Measurements from ENCODE around the gene NDUFAF2.
"Not testable (repeated sequence)": the region's sequence is repeated elsewhere in the genome, so short reads cannot be mapped to it uniquely, and the experiment has no call there.

Gene NDUFAF2

DNA sequence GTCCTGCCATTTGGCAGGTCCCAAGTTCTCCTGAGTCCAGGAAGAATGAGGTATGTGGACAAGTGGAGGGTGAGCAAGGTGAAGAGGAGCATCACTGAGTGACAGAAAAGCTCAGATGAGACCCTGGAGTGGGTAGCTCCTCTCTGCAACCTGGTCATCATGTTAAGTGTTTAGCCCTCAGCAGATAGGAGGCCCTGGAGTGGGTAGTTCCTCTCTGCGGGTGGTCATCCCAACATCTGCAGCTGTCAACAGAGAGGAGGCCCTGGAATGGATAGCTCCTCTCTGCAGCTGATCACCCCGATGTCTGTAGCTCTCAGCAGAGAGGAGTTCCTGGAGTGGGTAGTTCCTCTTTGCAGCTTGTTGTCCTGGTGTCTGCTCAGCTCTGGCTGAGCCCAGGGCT, 48.4 kb downstream of the NDUFAF2 start:
- no peak for DNase-seq (ENCODE audit: low read depth)

DNA sequence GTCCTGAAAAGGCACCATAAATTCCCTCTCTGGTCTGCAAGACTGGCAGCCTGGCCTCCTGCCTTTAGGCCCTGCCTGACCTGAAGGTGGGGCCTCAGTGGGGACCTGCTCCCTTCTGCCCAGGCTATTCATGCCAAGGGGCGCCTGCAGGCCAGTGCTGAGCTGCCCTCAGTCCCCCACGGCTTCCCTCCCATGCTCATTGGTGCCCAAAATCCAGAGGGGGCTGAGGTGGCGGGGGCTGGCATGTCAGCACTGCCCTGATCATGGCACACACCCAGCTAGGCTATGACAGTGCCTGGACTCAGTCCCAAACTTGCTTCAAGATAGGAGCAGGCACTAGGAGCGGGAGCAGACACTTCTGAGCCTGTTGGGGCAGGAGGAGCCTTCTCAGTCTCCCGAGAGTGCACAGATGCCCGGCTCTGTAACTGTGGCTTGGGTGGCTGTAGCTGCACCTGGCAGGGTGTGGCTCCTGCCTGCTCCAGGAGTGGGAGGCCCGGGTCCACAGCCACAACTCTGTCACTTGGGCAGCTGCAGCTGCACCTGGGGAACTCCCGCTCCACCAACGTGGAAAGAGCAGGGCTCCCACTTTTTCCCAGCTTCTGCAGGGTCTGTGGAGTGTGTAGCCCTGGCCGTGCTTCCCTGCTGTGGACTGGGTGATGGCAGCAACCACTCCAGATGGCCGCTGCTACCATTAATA, 49.0 kb downstream of the NDUFAF2 start:
- DNase-seq (ENCODE audit: low read depth), result no peak

DNA sequence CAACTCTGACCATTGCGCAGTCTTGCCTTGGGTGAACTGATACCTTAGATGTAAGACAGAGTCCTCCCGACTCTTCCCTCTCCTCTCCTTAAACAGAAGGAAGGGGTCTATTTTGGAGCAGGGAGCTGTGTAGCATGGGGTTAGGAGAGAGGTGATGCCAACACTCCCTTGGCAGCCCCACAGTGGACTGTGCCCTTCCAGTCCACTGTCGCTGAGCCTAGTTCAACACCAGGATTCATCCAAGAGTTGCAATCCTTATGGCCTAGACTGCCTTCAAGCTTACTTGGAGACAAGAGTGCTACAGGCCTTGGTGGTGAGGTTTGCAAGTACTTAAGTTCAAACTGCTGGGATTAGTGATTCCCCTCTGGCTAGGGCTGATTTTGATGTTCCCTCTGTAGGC, 51.4 kb downstream of the NDUFAF2 start:
- DNase-seq (ENCODE audit: low read depth), result no peak

DNA sequence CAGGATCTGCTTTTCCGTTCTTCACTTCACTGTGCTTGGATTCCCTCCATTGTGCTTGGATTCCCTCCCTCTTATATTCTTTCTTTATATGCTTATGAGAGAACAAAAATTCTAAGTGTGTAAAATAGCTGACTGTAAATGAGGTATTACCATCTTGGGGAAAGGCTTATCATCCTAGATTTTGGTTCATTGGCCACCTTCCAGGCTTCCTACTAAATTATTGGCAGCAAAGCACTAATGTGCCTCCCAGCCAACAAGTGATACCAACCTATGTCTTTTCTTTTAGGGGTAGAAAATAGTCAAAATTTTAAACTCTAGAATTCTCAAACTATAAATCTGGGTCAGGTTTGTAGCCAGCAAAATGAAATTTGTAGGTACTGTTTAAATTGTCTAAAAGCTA, 52.7 kb downstream of the NDUFAF2 start:
- no peak for DNase-seq (ENCODE audit: low read depth)

DNA sequence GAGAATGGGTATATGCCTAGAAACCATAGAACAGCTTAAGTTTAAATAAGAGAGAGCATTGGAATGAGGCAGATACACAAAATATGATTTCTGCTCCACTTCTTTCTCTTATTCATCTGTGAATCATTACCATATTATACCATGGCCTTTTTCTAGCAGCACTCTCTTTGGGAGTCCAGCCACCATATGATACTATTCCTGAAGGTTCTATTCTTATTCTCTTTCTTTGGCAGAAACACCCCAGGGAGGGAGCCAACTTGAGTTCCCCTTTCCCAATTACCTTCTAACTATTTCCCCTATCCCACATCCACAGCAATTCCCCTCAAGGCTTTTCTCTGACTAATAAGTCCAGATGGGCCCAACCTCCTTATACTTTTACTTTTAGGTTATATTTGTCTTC, 55.9 kb downstream of the NDUFAF2 start:
- no peak for DNase-seq (ENCODE audit: low read depth)

DNA sequence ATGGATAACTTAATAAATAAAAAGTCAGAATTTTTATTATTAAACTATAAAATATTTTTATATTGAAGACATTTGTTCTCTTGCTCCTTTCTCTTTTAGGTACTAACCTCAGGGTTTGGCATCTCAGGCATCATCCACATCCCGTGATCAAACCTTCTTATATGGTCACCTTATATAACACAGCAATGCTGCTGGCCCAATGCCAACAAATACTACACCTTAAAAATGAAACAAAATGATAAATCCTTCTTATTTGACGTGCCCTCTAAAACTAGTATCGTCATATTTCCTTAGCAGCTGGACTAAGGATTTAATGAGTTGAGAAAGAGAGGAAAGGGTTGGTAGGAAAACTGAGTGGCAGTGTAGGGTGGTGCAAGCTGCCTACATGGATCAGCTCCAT, 56.6 kb downstream of the NDUFAF2 start:
- DNase-seq (ENCODE audit: low read depth), result no peak

DNA sequence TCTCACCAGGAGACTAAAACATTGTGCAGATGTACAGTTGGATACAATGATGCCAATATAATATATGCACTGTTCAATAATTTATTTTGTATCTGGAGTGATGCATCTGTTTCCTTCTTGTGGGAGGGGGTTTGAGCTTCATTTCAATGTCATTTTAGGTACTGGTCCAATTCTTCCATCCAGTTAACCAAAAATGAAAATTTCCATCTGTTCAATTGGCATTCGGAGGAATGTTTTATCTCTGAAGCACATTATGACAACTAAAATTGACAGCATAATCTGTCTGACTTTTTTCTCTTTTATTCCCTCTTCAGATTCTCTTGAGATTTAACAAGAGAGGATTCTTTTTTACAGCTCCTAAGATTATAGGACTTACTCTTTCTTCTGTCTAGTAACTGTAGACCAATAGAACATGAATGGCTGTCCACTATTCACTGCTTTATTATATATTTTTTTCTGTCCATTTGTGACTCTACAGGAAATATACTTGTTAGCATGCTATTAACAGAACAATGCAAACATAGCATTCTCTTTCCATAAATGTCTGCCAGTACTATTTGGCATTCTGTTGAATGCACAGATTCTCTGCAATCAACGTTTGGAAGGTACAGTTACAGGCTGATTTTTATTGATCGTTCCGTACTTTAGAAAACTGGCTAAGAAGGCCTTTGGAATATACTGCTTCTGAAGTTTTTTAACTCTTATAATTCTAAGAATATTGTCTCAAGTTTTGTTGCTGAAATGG, 57.8 kb downstream of the NDUFAF2 start:
- no peak for DNase-seq (ENCODE audit: low read depth)

DNA sequence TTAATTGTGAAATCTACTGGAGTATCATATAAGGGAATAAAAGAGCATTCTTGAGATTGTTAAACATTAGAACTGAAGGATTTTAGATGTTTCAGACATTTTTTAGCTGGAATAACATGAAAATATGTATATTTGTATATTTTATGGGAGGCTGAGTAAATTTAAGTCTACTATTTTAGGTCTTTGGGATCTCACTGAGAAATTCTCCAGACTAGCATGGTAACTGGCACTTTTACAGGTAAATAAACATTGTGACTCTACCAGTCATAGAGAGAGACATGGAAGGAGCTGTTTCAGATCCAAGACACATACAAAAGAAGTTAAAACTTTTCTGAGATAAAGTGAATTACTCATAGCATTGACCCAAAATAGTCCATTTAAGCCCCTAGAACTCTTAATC, 59.4 kb downstream of the NDUFAF2 start:
- no peak for DNase-seq (ENCODE audit: low read depth)

DNA sequence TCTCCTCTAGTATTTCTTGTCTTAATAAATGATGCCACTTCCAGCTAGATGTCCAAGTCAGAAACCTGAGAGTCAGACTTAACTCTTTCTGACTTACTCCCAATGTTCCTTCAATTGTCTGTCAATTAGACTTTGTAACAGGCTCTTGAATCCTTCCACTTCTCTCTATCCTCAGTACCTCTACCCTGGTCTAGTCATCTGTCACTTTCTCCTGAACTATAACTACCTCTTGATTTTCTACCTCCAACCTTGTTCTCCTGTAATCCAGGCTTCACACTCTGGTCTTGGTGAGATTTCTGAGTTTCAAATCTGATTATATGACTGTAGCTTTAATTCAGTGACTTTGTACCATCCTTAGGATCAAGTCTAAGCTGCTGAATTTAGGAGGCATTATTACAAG, 64.9 kb downstream of the NDUFAF2 start:
- DNase-seq (ENCODE audit: low read depth), result no peak

DNA sequence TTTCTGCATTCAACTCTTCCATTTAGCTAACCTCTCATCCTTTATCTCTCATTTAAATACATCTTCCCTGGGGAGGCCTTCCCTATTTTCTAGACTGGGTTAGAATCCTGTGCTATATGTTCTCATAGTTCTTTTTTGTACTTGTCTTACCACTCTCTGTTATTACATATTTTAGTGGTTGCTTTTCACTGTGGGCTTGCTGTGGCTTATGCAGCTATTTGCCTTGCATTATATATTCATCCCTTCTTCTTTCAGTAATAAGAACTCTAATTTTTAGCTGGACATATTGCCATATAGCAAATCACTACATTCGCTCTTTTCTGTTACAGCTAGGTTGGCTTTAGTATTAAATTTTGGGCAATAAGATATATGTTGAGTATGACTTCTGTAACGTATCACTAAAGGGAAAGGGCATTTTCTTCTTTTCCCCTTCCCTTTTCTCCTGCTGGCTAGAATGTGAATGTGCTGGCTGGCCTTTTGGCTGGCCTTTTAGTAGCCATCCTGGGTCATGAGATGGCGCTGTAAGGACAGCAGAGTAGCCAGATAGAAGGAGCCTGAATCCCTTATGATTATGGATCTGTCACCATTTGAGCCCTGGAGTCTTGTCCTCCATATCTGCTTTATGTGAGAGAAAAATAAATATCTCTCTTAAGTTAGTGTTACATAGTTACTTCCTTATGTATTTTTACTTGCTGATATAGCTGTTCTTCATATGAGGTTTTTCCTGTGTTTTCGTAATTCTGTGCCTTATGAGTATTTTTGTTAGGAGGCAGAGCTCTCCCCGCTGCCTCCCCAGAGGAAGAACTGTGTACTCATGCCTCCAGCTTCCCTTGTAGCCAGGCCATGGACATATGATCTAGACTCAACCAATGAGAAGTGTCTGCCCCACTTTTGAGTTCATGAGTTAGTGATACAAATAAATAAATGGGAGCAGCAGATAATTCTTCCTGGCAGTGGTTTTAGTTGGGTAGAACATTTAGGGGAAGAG, 65.8 kb downstream of the NDUFAF2 start:
- no peak for DNase-seq (ENCODE audit: low read depth)

DNA sequence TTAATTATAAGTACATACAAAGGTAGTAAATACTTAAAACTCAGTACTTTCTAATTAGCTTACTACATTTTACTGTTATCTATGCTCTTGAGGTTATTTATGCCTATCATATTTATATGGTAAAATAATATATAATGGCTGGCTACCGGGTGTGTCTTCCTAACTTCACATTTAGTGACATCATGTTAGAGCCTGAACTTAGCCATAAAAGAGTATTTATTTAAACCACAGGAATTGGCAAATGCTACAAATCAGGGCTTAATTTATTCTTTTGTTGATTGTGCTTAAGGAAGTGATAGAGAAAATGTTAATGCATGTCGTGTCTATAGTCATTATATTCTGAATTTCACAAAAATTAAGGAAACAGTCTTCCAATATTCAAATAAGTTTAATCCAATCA, 73.1 kb downstream of the NDUFAF2 start:
- DNase-seq (ENCODE audit: low read depth), result no peak

DNA sequence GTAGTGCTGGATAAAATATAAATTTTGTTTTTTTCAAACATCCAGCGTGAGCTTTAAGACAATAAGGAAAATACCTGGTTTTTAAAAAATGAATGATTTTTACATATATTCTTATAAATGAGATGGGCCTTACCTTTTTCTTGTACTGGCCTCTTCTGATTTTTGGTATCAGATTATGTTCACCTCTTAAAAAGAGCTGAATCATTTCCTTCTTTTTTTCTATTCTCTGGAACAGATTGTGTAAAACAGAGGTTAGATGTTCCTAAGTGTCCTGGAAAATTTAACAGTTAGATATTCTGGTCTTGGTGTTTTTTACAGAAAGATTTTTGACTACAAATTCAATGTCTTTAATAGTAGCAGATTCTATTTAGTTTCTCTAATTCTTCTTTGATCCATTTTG, 74.6 kb downstream of the NDUFAF2 start:
- no peak for DNase-seq (ENCODE audit: low read depth)

DNA sequence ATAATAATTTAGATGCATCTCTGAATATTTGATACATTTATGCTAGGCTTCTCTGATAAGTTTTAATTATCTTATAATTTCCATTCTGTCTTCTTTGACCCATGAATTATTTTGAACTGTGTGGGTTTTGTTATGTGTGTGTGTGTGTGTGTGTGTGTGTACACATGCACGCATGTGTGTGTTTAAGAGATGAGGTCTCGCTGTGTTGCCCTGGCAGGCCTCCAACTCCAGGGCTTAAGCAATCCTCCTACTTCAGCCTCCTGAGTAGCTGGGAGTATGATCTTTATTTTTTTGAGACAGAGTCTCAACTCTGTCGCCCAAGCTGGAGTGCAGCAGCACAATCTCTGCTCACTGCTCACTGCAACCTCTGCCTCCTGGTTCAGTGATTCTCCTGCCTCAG, 75.4 kb downstream of the NDUFAF2 start:
- no peak for DNase-seq (ENCODE audit: low read depth)

DNA sequence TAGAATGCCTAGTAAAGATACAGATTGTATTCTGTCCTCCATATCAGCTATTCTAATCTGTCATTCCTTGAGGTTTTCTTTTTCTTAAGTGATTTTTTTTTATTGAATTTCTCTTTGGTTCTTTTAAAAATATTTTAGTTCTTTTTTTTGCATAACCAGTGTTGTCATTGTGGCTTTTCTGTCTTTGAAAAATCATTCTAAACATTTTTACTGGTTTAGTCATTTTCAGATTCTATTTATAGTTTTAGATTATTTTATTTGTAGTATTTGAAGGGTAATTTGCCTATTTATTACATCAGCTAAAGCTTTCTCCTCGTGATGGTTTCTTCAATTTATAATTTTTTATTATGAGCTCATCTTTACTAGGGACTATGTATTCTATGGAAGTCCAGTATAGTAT, 78.1 kb downstream of the NDUFAF2 start:
- DNase-seq (ENCODE audit: low read depth), result peak; percentile 19

DNA sequence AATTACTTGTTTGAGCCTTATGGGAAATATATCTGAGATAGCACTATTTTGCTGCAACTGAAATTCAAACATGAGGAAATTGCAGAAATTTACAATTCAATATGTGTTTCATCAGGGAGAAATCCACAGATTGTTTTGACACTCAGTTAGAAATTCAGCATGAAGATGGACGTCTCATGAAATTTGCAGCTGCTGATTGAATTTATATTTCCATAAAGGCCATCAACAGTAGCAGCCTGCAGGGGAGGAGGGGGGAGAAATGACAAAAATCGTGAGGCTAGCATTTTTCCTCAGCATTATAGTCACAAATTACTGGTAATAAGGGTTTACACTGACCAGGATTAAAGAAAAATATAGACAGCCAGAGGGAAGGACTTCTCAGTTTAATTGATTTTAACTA, 81.0 kb downstream of the NDUFAF2 start:
- DNase-seq (ENCODE audit: low read depth), result no peak

DNA sequence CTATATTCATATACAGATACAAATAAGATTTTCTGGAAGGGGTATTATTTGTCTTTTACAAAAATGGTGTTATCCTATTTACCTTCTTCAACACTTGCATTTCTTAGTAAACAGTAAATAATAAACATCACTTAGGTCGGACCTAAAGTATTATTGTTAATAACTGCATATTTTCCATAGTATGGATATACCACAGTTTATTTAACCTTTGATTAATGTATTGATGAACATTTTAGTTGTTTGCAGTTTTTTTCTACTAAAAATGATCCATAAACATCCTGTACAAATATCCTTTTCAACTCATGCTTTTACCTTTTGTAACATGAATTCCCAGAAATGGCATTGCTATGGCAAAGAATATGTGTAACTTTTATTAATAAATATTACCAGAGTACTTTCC, 83.4 kb downstream of the NDUFAF2 start:
- DNase-seq (ENCODE audit: low read depth), result no peak

DNA sequence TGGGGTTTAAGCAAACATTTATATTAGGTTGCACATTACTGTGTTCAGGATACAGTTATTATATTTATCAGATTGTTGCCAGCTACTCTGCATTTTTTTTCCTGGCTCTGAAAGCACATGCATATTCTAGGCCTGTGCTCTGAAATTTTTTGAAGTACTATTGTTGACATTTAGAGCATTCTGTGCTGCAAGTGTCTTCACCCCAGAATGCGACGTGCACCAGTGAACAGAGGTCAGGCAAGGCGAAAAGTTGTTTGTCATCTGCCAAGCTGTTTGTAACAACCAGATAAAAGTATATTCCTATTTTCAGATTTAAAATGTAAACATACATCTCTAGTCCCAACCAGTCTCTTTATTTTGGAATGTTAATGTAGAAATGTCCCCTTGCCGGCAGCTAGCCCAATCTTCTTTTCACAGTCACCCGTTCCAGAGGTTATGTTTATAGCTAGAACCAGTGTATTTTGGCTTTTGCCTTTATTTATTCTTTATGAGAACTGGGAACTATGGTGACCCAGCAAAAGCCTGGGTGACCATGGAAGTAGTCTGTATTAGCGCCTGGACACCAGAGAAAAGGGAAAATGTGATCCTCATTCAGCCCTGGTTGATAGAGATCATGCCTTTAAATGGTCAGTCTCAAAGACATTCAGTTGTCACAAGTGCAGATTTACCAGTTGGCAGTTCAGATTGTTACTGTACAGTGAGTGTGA, 84.6 kb downstream of the NDUFAF2 start:
- DNase-seq (ENCODE audit: low read depth), result no peak

DNA sequence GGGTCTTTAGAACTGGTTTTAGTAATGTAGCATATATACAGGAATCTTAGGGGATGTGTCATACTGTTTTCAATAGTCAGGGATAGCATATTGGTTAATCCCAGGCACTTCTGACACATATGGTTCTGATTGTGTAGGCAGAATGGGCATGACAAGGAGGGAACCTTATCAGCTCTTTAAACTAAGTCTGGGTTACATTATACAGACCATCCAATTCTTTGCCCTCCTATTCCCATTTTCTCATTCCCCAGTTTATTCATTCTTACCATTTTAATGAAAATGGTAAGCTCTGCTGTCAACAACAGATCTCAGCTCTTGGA, 85.1 kb downstream of the NDUFAF2 start:
- DNase-seq (ENCODE audit: low read depth), result peak; percentile 67

DNA sequence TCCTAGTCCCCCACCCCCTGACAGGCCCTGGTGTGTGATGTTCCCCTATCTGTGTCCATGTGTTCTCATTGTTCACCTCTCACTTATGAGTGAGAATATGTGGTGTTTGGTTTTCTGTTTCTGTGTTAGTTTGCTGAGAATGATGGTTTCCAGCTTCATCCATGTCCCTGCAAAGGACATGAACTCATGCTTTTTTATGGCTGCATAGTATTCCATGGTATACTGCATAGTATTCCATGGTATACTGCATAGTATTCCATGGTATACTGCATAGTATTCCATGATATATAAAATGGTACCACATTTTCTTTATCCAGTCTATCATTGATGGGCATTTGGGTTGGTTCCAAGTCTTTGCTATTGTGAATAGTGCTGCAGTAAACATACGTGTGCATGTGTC, 86.3 kb downstream of the NDUFAF2 start:
- not testable (repeated sequence) for DNase-seq (ENCODE audit: low read depth)

DNA sequence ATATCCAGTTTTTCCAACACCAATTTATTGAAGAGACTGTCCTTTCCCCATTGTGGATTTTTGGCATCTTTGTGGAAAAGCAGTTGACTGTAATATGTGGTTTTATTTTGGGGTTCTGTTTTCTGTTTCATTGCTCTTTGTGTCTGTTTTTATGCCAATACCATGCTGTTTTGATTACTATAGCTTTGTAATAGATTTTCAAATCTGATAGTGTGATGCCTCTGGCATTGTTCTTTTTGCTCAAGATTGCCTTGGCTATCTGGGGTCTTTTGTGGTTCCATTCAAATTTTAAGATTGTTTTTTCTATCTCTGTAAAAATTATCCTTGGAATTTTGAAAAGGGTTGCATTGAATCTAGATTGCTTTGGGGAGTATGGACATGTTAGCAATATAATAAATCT, 99.5 kb downstream of the NDUFAF2 start:
- DNase-seq (ENCODE audit: low read depth), result no peak

DNA sequence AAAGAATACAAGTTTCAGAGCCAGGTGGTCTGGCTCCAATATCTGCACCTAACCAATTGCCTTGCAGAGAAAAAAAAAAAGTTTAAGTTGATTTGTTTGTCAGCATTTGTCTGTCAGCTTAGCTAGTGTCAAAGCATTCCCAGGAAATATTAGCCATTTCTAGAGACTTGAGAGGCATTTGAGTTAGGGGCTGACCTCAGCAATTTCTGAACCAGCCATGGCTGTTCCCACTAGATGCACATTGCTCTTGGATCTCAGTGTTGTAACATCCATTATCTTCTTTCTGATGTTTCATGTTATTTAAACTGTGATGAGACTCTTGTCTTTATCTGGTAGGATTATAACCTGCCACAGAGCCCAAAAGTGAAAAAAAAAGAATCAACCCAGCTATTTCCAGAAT, 102.3 kb downstream of the NDUFAF2 start:
- DNase-seq (ENCODE audit: low read depth), result no peak

DNA sequence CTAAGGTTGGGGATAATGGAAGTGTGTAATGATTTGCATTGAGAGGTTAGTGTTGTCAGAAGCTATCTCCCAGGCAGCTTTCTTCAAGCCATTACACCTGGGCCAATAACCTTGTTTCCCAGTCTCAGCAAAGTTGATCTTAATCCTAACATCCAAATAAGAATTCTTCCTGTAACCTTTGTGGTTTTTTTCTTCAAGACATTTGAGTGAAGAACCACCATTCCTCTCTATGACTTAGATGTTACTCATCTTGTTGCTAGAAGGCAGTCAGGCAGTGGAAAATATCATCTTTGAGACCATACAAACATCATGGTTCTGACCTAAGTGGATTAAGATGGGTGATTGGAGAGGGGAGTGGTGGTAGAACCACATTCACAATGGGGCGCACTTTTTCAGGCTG, 103.5 kb downstream of the NDUFAF2 start:
- peak; percentile 76 for DNase-seq (ENCODE audit: low read depth)
